ENCODE data around the gene AQP5. TPM values are rescaled to one million over a fixed set of nuclear protein-coding genes. Genes with fewer than 3 reads are reported as not detected.

The AQP5 gene
- total RNA-seq, 2 experiments from 2014 or later = not detected

GRCh38 chr12:49970658-49971057, 9.0 kb downstream of the AQP5 start:
- POLR2A ChIA-PET = interaction anchor here (0.6 kb wide), 1 partner anchor 36 kb away, joined by 6 read pairs; no protein-coding TSS in a partner anchor
- CTCF ChIA-PET = no interaction called here

GRCh38 chr12:49971141-49971540, 9.5 kb downstream of the AQP5 start:
- CTCF ChIA-PET = interaction anchor here (0.7 kb wide), 1 partner anchor 9 kb away, joined by 3 read pairs; no protein-coding TSS in a partner anchor
- POLR2A ChIA-PET = no interaction called here

GRCh38 chr12:49972129-49972528, 10.5 kb downstream of the AQP5 start:
- POLR2A ChIA-PET = no interaction called here
- CTCF ChIA-PET = no interaction called here

GRCh38 chr12:49972641-49973360, 11.1 kb downstream of the AQP5 start, which contains the start of gene AQP6:
TSS of gene AQP6 (plus strand) at chr12:49972947. CDS start at chr12:49973174, 227 bp downstream.
- ChIA-PET POLR2A (no interaction called here), CTCF (no interaction called here)

- POLR2A ChIA-PET = no interaction called here
- CTCF ChIA-PET = no interaction called here
Observed at GRCh38 chr12:49973361-49973830, 11.7 kb downstream of the AQP5 start.

GRCh38 chr12:49974231-49974675, 12.6 kb downstream of the AQP5 start:
- CTCF ChIA-PET = no interaction called here
- POLR2A ChIA-PET = no interaction called here

GRCh38 chr12:49974677-49975317, 13.1 kb downstream of the AQP5 start:
- ChIA-PET CTCF (interaction anchor here (2.7 kb wide), 1 partner anchor 8 kb away, joined by 15 read pairs; no protein-coding TSS in a partner anchor), POLR2A (no interaction called here)

GRCh38 chr12:49975318-49975761, 13.7 kb downstream of the AQP5 start:
- ChIA-PET POLR2A (no interaction called here), CTCF (interaction anchor here (0.6 to 2.7 kb wide), 4 partner anchors 8 to 153 kb away, joined by 3 to 15 read pairs (median 3); no protein-coding TSS in a partner anchor)

- ChIA-PET POLR2A (no interaction called here), CTCF (interaction anchor here (1.0 to 2.7 kb wide), 3 partner anchors 10 to 69 kb away, joined by 3 to 15 read pairs (median 3); no protein-coding TSS in a partner anchor)
Observed at GRCh38 chr12:49976557-49976956, 14.9 kb downstream of the AQP5 start.

- ChIA-PET POLR2A (no interaction called here), CTCF (interaction anchor here (3.9 kb wide), 1 partner anchor 10 kb away, joined by 29 read pairs; no protein-coding TSS in a partner anchor)
Observed at GRCh38 chr12:49978125-49978524, 16.5 kb downstream of the AQP5 start.

GRCh38 chr12:49979016-49979586, 17.4 kb downstream of the AQP5 start:
- ChIA-PET CTCF (interaction anchor here (3.9 kb wide), 1 partner anchor 11 kb away, joined by 29 read pairs; no protein-coding TSS in a partner anchor), POLR2A (interaction anchor here (0.7 kb wide), 1 partner anchor 61 kb away, joined by 5 read pairs; no protein-coding TSS in a partner anchor)

GRCh38 chr12:49979791-49980190, 18.1 kb downstream of the AQP5 start:
- ChIA-PET POLR2A (interaction anchor here (0.6 kb wide), 1 partner anchor 27 kb away, joined by 3 read pairs; no protein-coding TSS in a partner anchor), CTCF (interaction anchor here (0.7 to 3.9 kb wide), 5 partner anchors 8 to 60 kb away, joined by 3 to 29 read pairs (median 5); no protein-coding TSS in a partner anchor)

- ChIA-PET CTCF (interaction anchor here (0.9 to 3.9 kb wide), 5 partner anchors 9 to 64 kb away, joined by 3 to 29 read pairs (median 5); no protein-coding TSS in a partner anchor), POLR2A (no interaction called here)
Observed at GRCh38 chr12:49980501-49981349, 19.1 kb downstream of the AQP5 start.

- ChIA-PET CTCF (interaction anchor here (0.6 kb wide), 1 partner anchor 74 kb away, joined by 3 read pairs; no protein-coding TSS in a partner anchor), POLR2A (no interaction called here)
Observed at GRCh38 chr12:49982246-49983087, 20.8 kb downstream of the AQP5 start.

GRCh38 chr12:49983892-49984291, 22.2 kb downstream of the AQP5 start:
- ChIA-PET CTCF (no interaction called here), POLR2A (no interaction called here)

GRCh38 chr12:49984476-49985359, 23.0 kb downstream of the AQP5 start:
- CTCF ChIA-PET = interaction anchor here (2.7 kb wide), 1 partner anchor 18 kb away, joined by 10 read pairs; no protein-coding TSS in a partner anchor
- POLR2A ChIA-PET = no interaction called here

- ChIA-PET POLR2A (no interaction called here), CTCF (interaction anchor here (1.5 to 2.7 kb wide), 2 partner anchors 19 to 70 kb away, joined by 3 to 10 read pairs; no protein-coding TSS in a partner anchor)
Observed at GRCh38 chr12:49985981-49986380, 24.3 kb downstream of the AQP5 start.

Measured in activated CD8-positive, alpha-beta memory T cell treated with anti-CD3 and anti-CD28 coated beads for 36 hours (primary cell).